GM18519 (cell line): Measurements from ENCODE around the gene CCDC148.
"Not testable (repeated sequence)": the region's sequence is repeated elsewhere in the genome, so short reads cannot be mapped to it uniquely, and the experiment has no call there.

Source experiments
- ATAC-seq: cut with Tn5 transposase; IDR thresholded peaks from one replicate; pipeline ENCODE4 v1.9.1; 2021; ENCODE audit warnings: mild to moderate bottlenecking, moderate library complexity; ENCODE audit not compliant: unreplicated experiment, low FRiP score

CCDC148 gene

GRCh38 chr2:158380746-158381145 is 75.8 kb downstream of the CCDC148 start:
- no peak for ATAC-seq

GRCh38 chr2:158378926-158379325 is 77.6 kb downstream of the CCDC148 start:
- no peak for ATAC-seq

DNA sequence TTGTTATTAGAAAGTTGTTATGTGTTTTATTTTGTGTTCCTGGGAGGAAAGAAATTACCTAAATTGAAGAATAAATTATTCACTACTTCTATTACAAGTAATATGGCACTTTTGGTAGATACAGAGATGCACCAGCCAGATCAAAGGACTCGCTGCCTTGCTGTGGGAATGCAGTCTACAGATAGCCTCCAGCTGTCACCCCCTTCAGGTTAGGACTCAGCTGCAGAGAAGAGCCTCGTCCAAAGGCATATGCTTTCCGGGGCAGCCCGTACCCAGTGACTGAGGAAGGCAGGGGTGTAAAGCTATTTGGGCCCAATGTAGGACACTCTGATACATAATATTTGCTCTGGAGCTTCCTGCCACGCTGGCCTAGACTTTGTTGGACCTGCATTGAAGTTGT is 90.2 kb downstream of the CCDC148 start:
- ATAC-seq: no peak

DNA sequence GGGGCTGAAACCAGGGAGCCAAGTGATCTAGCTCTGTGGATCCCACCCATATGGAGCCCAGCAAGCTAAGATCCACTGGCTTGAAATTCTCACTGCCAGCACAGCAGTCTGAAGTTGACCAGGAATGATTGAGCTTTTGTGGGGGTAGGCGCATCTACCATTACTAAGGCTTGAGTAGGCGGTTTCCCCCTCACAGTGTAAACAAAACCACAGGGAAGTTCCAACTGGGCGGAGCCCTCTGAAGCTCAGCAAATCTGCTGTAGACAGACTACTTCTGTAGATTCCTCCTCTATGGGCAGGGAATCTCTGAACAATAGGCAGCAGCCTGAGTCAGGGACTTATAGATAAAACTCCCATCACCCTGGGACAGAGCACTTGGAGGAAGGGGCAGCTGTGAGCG is 96.7 kb downstream of the CCDC148 start:
- ATAC-seq: peak; percentile 76

GRCh38 chr2:158357699-158358098 is 98.9 kb downstream of the CCDC148 start:
- ATAC-seq: no peak

DNA sequence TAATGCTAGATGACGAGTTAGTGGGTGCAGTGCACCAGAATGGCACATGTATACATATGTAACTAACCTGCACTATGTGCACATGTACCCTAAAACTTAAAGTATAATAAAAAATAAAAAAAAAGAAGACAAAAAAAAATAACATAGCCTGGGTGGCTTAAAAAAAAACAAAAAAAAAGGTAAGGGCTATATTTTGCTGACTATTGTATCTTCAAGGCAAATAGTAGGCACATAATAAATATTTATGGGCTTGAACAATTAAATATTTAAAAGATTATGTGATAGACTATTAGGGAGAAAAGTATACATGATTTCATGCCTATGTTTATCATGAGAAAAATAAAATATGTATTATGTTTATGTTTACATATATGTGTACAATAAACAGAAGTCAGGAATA is 99.4 kb downstream of the CCDC148 start:
- ATAC-seq: no peak

DNA sequence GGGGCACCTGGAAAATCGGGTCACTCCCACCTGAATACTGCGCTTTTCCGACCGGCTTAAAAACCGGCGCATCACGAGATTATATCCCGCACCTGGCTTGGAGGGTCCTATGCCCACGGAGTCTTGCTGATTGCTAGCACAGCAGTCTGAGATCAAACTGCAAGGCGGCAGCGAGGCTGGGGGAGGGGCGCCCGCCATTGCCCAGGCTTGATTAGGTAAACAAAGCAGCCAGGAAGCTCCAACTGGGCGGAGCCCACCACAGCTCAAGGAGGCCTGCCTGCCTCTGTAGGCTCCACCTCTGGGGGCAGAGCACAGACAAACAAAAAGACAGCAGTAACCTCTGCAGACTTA is 105.1 kb downstream of the CCDC148 start:
- ATAC-seq: not testable (repeated sequence)

- ATAC-seq: not testable (repeated sequence)
Observed at GRCh38 chr2:158350751-158351465, 105.6 kb downstream of the CCDC148 start.

- ATAC-seq: no peak
Observed at GRCh38 chr2:158346032-158346431, 110.5 kb downstream of the CCDC148 start.

- ATAC-seq: no peak
Observed at GRCh38 chr2:158339513-158339912, 117.0 kb downstream of the CCDC148 start.

- ATAC-seq: no peak
Observed at GRCh38 chr2:158337018-158337417, 119.5 kb downstream of the CCDC148 start.

- not testable (repeated sequence) for ATAC-seq
Observed at GRCh38 chr2:158331799-158332198, 124.8 kb downstream of the CCDC148 start.

DNA sequence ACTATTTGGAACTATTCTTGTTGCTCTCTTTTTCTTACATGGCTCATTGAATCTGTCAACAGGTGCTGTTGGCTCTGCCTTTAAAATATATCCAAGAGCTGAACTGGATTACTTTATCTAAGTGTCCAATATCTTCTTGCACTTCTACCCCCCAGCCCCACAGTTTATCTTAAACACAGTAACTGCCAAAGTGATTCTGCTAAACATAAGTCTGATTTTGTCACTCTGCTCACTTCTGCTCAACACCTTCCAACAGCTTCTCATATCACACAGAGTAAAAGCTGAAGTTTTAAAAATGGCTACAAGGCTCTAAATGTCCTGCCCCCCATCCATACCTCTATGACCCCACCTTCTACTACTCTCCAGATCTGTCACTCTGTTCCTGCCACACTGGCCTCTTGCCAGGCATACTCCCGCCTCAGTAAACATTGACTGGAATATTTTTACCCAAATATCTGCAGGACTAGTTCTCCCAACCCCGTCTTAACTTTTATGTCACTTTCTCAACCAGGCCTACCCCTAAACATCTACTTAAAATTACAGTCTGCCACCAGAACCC is 130.7 kb downstream of the CCDC148 start:
- ATAC-seq: no peak

DNA sequence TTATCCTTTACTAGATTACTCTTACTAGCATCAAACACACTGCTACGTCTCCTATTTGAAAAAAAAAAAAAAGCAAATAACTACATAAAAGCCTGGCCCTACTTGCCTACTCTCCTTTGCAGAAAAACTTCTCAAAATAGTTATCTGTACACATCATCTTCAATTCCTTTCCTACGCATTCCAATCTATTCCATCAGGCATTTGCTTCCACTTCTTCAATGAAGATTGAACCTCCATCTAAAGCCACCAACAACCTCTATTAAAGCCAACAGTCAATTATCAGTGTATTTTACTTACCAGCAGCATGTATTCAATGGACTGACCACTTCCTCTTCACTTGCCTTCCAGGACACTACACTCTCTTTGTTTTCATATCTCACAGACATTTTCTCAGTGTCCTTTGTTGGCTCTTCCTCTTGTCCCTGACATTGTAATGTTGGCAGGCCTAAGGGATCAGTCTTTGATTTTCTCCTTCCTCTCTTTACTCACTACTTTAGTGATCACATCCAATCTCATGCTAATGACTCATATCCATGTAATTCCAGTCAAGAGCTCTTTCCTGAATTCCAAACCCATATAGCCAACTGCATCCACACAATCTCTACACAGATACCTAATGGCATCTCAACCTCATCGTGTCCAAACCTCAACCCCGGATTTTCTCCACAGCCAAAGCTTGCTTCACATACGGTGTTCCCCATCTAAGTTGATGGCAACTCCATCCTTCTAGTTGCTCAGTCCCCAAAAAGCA is 131.3 kb downstream of the CCDC148 start:
- no peak for ATAC-seq

GRCh38 chr2:158323381-158323780 is 133.2 kb downstream of the CCDC148 start:
- ATAC-seq: no peak

- no peak for ATAC-seq
Observed at GRCh38 chr2:158321264-158321663, 135.3 kb downstream of the CCDC148 start.

DNA sequence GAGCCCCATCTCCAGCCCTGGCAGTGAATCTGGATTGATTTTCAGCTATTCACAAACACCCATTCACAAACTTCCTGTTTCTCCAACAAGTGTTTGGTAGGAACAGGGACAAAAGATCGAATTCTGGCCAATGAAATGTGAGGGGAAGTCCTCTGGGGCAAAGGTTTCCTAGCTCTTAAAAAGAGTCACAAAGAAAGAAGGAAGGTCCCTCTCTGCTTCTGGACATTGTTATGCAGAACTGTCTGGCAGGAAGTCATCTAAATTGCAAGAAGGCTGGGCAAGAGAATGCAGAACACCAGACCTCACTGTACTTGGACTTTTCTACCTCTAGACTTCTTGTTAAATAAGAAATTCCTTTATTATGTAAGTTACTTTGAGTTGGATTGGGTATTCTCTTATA is 137.3 kb downstream of the CCDC148 start:
- ATAC-seq: no peak

GRCh38 chr2:158317642-158318041 is 138.9 kb downstream of the CCDC148 start:
- peak; percentile 46 for ATAC-seq

DNA sequence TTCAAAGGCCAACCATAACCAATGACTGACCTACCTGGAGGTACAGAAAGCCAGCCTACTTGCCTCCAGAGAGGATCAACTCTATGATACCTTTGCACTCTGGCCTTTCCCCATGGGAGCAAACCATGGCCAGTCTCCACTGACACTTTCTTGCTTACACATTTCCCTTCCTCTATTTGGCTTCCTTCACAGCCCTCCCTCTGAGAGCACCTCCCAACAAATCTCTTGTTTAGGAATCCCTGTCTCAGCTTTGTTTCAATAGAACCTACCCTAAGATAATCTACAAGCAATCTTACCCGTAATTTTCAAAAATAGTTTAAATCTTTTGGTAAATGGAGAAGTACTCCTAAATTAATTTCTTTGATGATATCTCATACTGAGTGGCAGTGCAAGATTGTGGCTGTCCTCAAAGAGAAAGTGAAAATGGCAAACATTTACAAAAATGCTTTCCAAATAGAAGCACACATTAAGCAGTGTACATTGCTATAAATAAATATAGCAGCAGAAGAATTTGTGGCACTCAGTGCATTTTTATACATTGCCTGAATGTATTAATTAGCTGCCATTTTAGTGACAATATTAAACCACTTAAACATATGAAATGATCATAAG is 140.6 kb downstream of the CCDC148 start:
- ATAC-seq: no peak

DNA sequence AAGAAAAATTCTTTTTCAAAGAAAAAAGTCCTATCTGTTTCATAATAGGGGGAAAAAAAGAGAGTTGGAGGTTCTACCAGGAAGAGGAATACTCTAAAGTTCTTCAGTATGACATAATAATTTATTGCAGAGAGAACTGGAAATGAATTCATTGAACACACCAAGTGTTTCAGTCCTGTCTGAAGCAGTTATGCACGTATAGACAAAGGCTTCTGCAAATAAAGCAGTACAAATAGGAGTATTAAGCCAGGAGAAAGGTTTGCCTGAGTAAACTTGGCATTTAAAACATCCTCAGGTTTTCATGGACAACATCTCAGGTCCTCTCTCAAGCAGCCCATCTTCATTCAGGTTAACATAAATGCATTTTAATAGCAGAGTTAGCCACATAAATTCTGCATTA is 141.6 kb downstream of the CCDC148 start:
- ATAC-seq: no peak

DNA sequence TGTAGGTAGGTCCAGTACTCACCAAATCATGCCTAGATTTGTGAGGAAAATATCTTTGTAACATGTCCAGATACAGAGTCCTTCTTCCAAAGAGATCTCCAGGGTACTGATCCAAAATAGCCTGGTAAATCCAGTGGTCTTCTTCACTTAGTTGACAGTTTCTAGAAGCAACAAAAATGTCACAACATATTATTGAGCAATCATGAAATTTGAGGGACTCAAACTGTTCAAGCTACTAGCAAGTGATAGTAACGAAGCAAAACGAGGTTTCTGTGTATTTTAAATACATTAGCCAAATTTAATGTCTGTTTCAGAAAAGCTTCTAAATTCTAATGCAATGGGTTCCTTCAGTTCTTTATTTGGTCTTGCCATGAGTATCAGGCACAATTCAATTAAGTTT is 142.8 kb downstream of the CCDC148 start:
- ATAC-seq: no peak
